HG03432 (cell line): Measurements from ENCODE around the gene METTL9.

Source experiments
- ATAC-seq: cut with Tn5 transposase; IDR thresholded peaks from one replicate; pipeline ENCODE4 v1.9.1; 2021; ENCODE audit warnings: mild to moderate bottlenecking, moderate library complexity; ENCODE audit not compliant: unreplicated experiment

The METTL9 gene

DNA sequence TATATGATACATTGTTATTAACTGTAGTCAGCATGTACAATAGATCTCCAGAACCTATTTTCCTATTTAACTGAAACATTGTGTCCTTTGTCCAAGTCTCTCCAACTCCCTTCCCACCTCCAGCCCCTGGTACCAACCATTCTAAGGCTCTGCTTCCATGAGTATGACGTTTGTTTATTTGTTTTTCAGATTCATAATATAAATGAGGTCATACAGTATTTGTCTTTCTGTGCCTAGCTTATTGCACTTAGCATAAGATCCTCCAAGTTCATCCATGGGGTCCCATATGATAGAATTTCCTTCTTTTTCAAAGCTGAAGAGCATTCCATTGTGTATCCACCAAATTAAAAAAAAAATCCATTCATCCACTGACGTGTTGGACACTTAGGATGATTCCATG is 103.8 kb downstream of the METTL9 start:
- no peak for ATAC-seq

- ATAC-seq = peak; percentile 69
Measured at GRCh38 chr16:21703589-21704174, 104.3 kb downstream of the METTL9 start.

- ATAC-seq = no peak
Measured at GRCh38 chr16:21704266-21704665, 104.9 kb downstream of the METTL9 start.

DNA sequence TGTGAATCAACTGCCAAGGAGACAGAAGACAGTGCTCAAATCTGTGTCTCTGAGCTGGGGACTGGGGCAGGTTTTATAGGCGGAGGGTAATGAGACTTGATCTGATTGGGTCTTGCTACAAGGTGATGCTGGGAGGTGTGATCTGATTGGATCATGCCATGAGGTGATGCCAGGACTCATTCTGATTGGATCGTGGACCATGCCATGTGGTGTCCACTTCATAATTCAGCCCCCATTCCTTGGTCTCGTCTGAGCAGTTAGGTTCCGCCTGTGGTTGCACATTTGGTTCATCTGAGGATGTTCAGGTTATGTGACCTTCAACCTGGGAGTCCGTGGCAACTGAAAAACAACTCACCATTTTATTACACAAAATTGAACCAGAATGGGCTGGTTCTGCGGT is 105.4 kb downstream of the METTL9 start:
- no peak for ATAC-seq
